GM10266 (cell line): ENCODE measurements around the gene PATJ.

Source experiments
- DNase-seq: peaks from one replicate; pipeline ENCODE4 v3.0.0; 2012; ENCODE audit errors: extremely low spot score
- CTCF ChIP-seq: IDR thresholded peaks from 2 replicates; pipeline ENCODE4 v1.5.1; 2012; ENCODE audit warnings: mild to moderate bottlenecking, low read depth; ENCODE audit not compliant: control insufficient read depth, insufficient read depth; ENCODE audit errors: missing control alignments

Gene PATJ

GRCh38 chr1:62054188-62054587 lies 311.9 kb downstream of the PATJ start:
- TF ChIP-seq CTCF = no peak
- no peak for DNase-seq

GRCh38 chr1:62057230-62057629 lies 314.9 kb downstream of the PATJ start:
- no peak for TF ChIP-seq CTCF
- DNase-seq = no peak

- no peak for DNase-seq
- no peak for TF ChIP-seq CTCF
Observed at GRCh38 chr1:62057641-62058290, 315.5 kb downstream of the PATJ start.

GRCh38 chr1:62058956-62059355 lies 316.7 kb downstream of the PATJ start:
- DNase-seq = no peak
- TF ChIP-seq CTCF = no peak

GRCh38 chr1:62062087-62062486 lies 319.8 kb downstream of the PATJ start:
- DNase-seq = no peak
- TF ChIP-seq CTCF = no peak

GRCh38 chr1:62064829-62065407 lies 322.6 kb downstream of the PATJ start:
- no peak for DNase-seq
- no peak for TF ChIP-seq CTCF

- TF ChIP-seq CTCF = no peak
- no peak for DNase-seq
Observed at GRCh38 chr1:62066713-62067112, 324.4 kb downstream of the PATJ start.
